NCI-H526 treated with DMSO at 0.1 percent for 48 hours (cell line): ENCODE data around the gene VMO1.
A peak's percentile ranks its signal among the peaks of the same experiment; 100 is the strongest.

Experiments
- DNase-seq: peaks from one replicate; lab custom pipeline; 2025; lab: John Stamatoyannopoulos, UW

VMO1 gene

GRCh38 chr17:4800462-4801196 is 14.5 kb upstream of the VMO1 start:
- DNase-seq = no peak

GRCh38 chr17:4796552-4796920 is 10.4 kb upstream of the VMO1 start:
- no peak for DNase-seq

GRCh38 chr17:4795168-4795567 is 9.0 kb upstream of the VMO1 start:
- DNase-seq = no peak

GRCh38 chr17:4790705-4791088 is 4.5 kb upstream of the VMO1 start:
- DNase-seq = no peak

GRCh38 chr17:4789951-4790704 is 4.0 kb upstream of the VMO1 start:
- peak; percentile 41 for DNase-seq

- no peak for DNase-seq
Measured at GRCh38 chr17:4789701-4789950, 3.5 kb upstream of the VMO1 start.

GRCh38 chr17:4788807-4789700 is 2.9 kb upstream of the VMO1 start, which contains the start of gene GLTPD2:
Gene GLTPD2, plus strand, starts transcription at chr17:4788964. Its CDS starts 48 bp downstream, at chr17:4789012.
- DNase-seq = no peak

- DNase-seq = no peak
Measured at GRCh38 chr17:4788159-4788806, 2.1 kb upstream of the VMO1 start.

GRCh38 chr17:4786516-4786915 is 352 bp upstream of the VMO1 start:
- DNase-seq = no peak

- DNase-seq = no peak
Measured at GRCh38 chr17:4785311-4786105, 656 bp downstream of the VMO1 start.

GRCh38 chr17:4782652-4783051 is 3.5 kb downstream of the VMO1 start:
- DNase-seq = no peak

- no peak for DNase-seq
Measured at GRCh38 chr17:4780325-4780955, 5.7 kb downstream of the VMO1 start.

- no peak for DNase-seq
Measured at GRCh38 chr17:4777969-4778760, 8.0 kb downstream of the VMO1 start.

GRCh38 chr17:4772235-4772613 is 13.9 kb downstream of the VMO1 start:
- no peak for DNase-seq

GRCh38 chr17:4771519-4772234 is 14.5 kb downstream of the VMO1 start, which contains the start of gene TM4SF5:
Gene TM4SF5, plus strand, starts transcription at chr17:4771886. Its CDS starts 37 bp downstream, at chr17:4771923.
- no peak for DNase-seq

- DNase-seq = no peak
Measured at GRCh38 chr17:4769628-4770027, 16.5 kb downstream of the VMO1 start.

GRCh38 chr17:4768298-4768697 is 17.9 kb downstream of the VMO1 start:
- no peak for DNase-seq

- DNase-seq = no peak
Measured at GRCh38 chr17:4766723-4767122, 19.4 kb downstream of the VMO1 start.

- no peak for DNase-seq
Measured at GRCh38 chr17:4766201-4766600, 20.0 kb downstream of the VMO1 start.
